AG09309 (cell line): ENCODE data around the gene PER2.

ENCODE experiments used
- DNase-seq: peaks from one replicate; pipeline ENCODE4 v3.0.0-alpha.2; 2010; ENCODE audit warnings: low read depth
- H3K4me3 ChIP-seq: 2 replicates; pipeline ENCODE4 v1.5.1; 2011; ENCODE audit warnings: mild to moderate bottlenecking, low read depth, low read length, moderate library complexity; ENCODE audit not compliant: control insufficient read depth
- TF ChIP-seq, protein P1 (sequence below): IDR thresholded peaks from 2 replicates; pipeline ENCODE4 v1.5.1; 2011; ENCODE audit warnings: mild to moderate bottlenecking, low read depth, low read length, inconsistent platforms; ENCODE audit not compliant: insufficient read depth, control insufficient read depth; ENCODE audit errors: missing control alignments

The PER2 gene

DNA sequence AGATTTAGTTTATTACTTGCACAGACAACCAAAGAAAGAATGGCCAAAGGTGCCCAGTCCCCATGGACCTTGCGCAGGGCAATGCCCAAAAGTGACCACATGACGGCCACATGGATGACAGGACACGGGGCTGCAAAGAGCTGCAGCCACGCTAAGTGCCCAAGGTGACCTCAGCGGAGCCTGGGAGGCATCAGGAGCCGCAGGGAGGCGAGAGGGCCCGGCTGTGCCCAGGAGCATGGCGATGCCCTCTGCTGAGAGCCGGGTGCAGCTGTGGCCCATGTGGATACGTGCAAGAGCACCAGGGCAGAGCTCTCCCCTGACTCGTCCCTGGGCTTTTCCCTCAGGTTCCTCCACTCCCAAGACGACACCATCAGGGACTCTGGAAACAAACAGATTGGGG is 63.3 kb downstream of the PER2 start:
- TF ChIP-seq, protein P1, sequence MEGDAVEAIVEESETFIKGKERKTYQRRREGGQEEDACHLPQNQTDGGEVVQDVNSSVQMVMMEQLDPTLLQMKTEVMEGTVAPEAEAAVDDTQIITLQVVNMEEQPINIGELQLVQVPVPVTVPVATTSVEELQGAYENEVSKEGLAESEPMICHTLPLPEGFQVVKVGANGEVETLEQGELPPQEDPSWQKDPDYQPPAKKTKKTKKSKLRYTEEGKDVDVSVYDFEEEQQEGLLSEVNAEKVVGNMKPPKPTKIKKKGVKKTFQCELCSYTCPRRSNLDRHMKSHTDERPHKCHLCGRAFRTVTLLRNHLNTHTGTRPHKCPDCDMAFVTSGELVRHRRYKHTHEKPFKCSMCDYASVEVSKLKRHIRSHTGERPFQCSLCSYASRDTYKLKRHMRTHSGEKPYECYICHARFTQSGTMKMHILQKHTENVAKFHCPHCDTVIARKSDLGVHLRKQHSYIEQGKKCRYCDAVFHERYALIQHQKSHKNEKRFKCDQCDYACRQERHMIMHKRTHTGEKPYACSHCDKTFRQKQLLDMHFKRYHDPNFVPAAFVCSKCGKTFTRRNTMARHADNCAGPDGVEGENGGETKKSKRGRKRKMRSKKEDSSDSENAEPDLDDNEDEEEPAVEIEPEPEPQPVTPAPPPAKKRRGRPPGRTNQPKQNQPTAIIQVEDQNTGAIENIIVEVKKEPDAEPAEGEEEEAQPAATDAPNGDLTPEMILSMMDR = no peak
- no peak for DNase-seq
- H3K4me3 ChIP-seq = no peak overlapping the region

DNA sequence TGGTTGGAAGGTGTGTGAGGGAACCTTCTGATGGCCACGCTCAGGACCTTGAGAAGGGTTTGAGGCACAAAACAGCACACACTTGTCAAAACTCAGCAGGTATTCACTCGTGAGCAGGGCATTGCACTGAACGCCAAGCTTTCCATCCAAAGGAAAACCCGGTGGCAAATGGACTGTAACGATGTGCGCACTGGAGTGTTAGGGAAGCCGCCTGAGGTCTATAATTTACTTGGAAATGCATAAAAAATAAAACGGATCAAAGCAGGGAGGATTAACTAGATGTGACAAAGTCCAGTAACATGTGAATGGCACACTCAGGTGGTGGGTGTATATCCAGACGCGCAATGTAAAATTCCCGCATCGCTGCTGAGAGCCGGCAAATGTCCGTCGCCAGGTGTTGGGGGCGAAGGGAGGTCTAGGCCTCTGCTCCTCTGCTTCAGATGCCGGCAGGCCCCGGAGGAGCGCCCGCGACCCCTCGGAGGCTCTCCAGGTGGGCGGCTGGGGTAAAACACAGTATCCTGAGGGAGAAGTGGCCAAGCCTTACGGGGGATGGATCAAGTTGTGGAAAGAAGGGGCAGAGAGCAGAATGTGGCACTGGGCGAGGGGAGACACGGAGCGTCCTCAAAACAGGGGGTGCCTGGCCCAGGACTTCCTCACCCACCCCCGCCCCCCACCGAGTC is 63.9 kb downstream of the PER2 start:
- TF ChIP-seq, protein P1 = no peak
- H3K4me3 ChIP-seq = no peak overlapping the region

DNA sequence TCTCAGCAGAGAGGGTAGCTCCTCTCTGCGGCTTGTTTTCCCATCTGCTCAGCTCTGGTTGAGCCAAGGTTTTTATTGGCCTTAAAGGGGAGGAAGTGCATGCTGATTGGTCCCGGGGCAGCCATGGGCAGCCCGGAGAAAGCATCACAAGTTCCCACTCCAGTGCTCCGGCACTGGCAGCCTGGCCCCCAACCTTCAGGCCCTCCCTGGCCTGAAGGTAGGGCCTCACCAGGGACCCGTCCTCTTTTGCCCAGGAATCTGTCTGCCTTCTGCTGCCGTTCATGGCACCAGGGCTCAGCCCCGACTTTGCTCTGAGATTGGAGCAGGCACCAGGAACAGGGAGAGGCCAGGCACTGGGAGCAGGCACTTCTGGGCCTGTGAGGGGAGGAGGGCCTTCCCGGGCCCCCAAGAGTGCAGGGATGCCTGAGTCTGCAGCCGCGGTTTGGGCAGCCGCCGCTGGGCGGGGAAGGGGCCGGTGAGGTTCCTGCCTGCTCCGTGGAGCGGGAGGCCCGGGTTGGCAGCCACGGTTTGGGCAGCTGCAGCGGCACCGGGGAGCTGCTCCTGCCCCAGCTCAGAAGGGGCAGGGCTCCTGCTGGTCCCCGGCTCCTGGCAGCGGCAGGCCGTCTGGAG is 67.4 kb downstream of the PER2 start:
- TF ChIP-seq, protein P1 = no peak
- no peak for DNase-seq
- H3K4me3 ChIP-seq = no peak overlapping the region; the same call in none of the 2 replicates

More for the DNA sequence above, 63.9 kb downstream of the PER2 start:
- no peak for DNase-seq

DNA sequence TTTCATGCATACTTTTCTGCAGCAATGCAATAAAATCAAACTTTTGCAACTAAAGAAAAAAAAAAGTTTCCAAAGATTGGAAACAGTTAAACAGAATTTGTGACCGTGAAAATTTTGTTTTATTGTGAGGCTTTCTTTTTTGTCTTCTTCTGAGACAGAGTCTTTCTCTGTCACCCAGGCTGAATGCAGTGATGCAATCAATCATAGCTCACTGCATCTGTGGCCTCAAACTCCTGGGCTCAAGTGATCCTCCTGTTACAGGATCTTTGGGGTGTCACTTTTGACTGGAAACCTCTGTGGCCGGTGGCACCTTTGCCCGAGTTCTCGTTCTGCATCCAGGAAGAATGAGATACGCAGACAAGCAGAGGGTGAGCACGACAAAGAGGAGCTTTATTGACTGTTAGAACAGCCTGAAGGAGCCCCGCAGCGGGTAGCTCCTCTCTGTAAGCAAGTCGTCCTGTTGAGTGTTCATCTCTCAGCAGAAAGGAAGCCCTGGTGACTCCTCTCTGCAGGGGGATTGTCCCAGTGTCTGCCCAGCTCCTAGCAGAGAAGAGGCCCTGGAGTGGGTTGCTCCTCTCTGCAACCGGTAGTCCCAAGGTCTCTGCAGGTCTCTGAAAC is 68.0 kb downstream of the PER2 start:
- TF ChIP-seq, protein P1 = no peak
- no peak overlapping the region for H3K4me3 ChIP-seq

DNA sequence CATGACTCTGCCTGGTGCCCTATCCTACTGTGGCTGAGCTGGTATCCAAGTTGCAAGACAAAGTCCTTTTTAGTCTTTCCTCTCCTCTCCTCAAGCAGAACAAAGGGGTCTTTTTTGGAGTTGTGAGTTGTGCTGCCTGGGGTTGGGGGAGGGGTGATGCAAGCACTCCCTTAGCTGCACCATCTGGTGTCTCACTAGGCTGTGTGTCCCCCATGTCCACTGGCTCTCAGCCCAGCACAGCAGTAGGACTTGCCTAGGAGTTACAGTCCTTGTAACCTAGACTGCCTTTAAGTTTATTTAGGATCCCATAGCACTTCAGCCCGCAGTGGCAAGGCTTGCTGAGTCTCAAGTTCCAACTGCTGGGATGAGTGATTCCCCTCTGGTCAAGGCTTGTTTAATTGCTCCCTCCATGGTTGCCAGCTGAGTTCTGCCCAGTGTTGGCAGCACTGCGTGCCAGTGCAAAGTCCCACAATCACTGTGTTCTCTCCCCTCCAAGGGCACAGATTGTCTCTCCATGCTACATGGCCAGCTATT is 71.7 kb downstream of the PER2 start:
- TF ChIP-seq, protein P1 = no peak
- no peak overlapping the region for H3K4me3 ChIP-seq
- DNase-seq = no peak

More for the DNA sequence above, 68.0 kb downstream of the PER2 start:
- no peak for DNase-seq

DNA sequence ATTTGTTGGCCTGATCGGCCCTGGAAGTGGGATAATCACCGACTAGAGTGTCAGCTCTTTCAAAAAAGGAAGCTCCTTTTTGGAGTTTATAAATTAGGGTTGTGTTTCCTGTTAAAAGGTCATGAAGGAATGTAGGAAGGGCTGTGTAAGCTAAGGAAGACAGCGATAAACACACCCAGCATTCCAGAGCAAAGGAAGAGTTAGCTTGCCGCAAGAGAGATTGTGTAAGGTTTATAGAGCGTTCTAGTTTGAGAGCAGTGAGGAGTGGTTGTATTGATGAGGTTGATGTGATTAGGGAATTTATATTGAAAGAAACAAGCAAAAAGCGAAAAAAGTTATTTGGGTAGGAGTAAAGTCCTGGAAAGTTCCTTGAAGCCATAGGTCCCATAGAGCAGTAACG is 81.4 kb downstream of the PER2 start:
- DNase-seq = no peak
- H3K4me3 ChIP-seq = no peak overlapping the region
- TF ChIP-seq, protein P1 = no peak
